Endodermal cell (in vitro differentiated cells): Measurements from ENCODE around the gene KRTAP10-4. TPM values are rescaled to one million over a fixed set of nuclear protein-coding genes. Genes with fewer than 3 reads are reported as not detected.

Experiments
- DNase-seq: peaks from one replicate; pipeline ENCODE4 v3.0.0-alpha.2; 2017
- H3K27ac ChIP-seq: 2 replicates; pipeline ENCODE4 v1.5.1; 2013; ENCODE audit warnings: mild to moderate bottlenecking, low read depth, low read length, moderate library complexity
- H3K27me3 ChIP-seq: 2 replicates; pipeline ENCODE4 v1.6.1; 2013; ENCODE audit warnings: mild to moderate bottlenecking, low read length, moderate library complexity; ENCODE audit not compliant: insufficient read depth, control insufficient read depth, poor library complexity, severe bottlenecking
- H3K36me3 ChIP-seq: 2 replicates; pipeline ENCODE4 v1.7.0; 2013; ENCODE audit warnings: mild to moderate bottlenecking, low read length, moderate library complexity; ENCODE audit not compliant: control insufficient read depth, insufficient read depth
- H3K4me1 ChIP-seq: one replicate; pipeline ENCODE4 v1.7.0; 2013; ENCODE audit warnings: low read length; ENCODE audit not compliant: control insufficient read depth, insufficient read depth
- H3K4me3 ChIP-seq: 2 replicates; pipeline ENCODE4 v1.5.1; 2013; ENCODE audit warnings: mild to moderate bottlenecking, low read length, moderate library complexity
- H3K9ac ChIP-seq: 2 replicates; pipeline ENCODE4 v1.6.1; 2013; ENCODE audit warnings: mild to moderate bottlenecking, low read length, moderate library complexity; ENCODE audit not compliant: poor library complexity, severe bottlenecking; ENCODE audit errors: extremely low read depth
- H3K9me3 ChIP-seq: 2 replicates; pipeline ENCODE4 v1.6.1; 2013; ENCODE audit warnings: mild to moderate bottlenecking, low read length, moderate library complexity; ENCODE audit not compliant: control insufficient read depth
- H3K27ac Mint-ChIP-seq: 2 replicates; pipeline ENCODE4 v1.8.0; 2020; ENCODE audit warnings: mixed read lengths
- H3K27me3 Mint-ChIP-seq: 2 replicates; pipeline ENCODE4 v1.8.0; 2021; ENCODE audit warnings: mild to moderate bottlenecking, mixed read lengths; ENCODE audit not compliant: insufficient read depth
- H3K36me3 Mint-ChIP-seq: 2 replicates; pipeline ENCODE4 v1.8.0; 2020; ENCODE audit warnings: low read depth, mixed read lengths
- H3K4me1 Mint-ChIP-seq: 2 replicates; pipeline ENCODE4 v1.8.0; 2020; ENCODE audit warnings: mixed read lengths
- H3K4me3 Mint-ChIP-seq: 2 replicates; pipeline ENCODE4 v1.8.0; 2020; ENCODE audit warnings: mild to moderate bottlenecking, moderate library complexity, mixed read lengths
- H3K9me3 Mint-ChIP-seq: 2 replicates; pipeline ENCODE4 v1.8.0; 2020; ENCODE audit warnings: mild to moderate bottlenecking, mixed read lengths
- WGBS, 2 experiments: methylation state at CpG; one replicate each; pipeline versions ENCODE4 v1.1.5 to v1.1.7; 2013; ENCODE audit warnings: missing lambda C conversion rate in 2 of 2, mixed read lengths in 1 of 2; ENCODE audit not compliant: insufficient coverage in 1 of 2, insufficient read length in 1 of 2; 5-methylcytosine and 5-hydroxymethylcytosine counted together
- total RNA-seq, 2 donors: library from RNA; stranded (reverse); fragmentation: NEBNext Ultra II Directional in 1 of 2; extraction: Animal tissue kit (Norgen Biotek cat#: 25700) in 1 of 2; gene quantifications; 2 replicates in 1 of 2; 3 replicates in 1 of 2; pipeline ENCODE4 v1.2.1, GENCODE V29; 2021
- TF ChIP-seq, protein P1 (sequence below): fragments of 200-600 bp; sonication (generic); conservative IDR thresholded peaks from 2 replicates; pipeline ENCODE4 v1.5.0; 2021; ENCODE audit warnings: antibody characterized with exemption, mild to moderate bottlenecking

KRTAP10-4 gene
- total RNA-seq, 2 donors from 2014 or later = not detected

GRCh38 chr21:44542716-44543115, 30.8 kb upstream of the KRTAP10-4 start:
- H3K9ac ChIP-seq = no peak overlapping the region
- H3K27me3 ChIP-seq = no peaks in the 10 kb centered on the region
- Mint-ChIP-seq H3K9me3 (peaks cover 14% of the 10 kb centered on the region), H3K4me3 (no peak overlapping the region), H3K36me3 (no peaks in the 10 kb centered on the region), H3K4me1 (no peaks in the 10 kb centered on the region), H3K27ac (no peak overlapping the region), H3K27me3 (peaks cover 1% of the 10 kb centered on the region)
- H3K27ac ChIP-seq = no peak overlapping the region
- no peaks in the 10 kb centered on the region for H3K4me1 ChIP-seq
- no peak overlapping the region for H3K4me3 ChIP-seq
- no peaks in the 10 kb centered on the region for H3K9me3 ChIP-seq
- WGBS, 2 experiments = 75 to 95% methylated on average over 1 of the region's 1 CpG
- no peak for DNase-seq
- H3K36me3 ChIP-seq = no peaks in the 10 kb centered on the region
- TF ChIP-seq, protein P1, sequence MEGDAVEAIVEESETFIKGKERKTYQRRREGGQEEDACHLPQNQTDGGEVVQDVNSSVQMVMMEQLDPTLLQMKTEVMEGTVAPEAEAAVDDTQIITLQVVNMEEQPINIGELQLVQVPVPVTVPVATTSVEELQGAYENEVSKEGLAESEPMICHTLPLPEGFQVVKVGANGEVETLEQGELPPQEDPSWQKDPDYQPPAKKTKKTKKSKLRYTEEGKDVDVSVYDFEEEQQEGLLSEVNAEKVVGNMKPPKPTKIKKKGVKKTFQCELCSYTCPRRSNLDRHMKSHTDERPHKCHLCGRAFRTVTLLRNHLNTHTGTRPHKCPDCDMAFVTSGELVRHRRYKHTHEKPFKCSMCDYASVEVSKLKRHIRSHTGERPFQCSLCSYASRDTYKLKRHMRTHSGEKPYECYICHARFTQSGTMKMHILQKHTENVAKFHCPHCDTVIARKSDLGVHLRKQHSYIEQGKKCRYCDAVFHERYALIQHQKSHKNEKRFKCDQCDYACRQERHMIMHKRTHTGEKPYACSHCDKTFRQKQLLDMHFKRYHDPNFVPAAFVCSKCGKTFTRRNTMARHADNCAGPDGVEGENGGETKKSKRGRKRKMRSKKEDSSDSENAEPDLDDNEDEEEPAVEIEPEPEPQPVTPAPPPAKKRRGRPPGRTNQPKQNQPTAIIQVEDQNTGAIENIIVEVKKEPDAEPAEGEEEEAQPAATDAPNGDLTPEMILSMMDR = no peak

GRCh38 chr21:44544566-44544965, 29.0 kb upstream of the KRTAP10-4 start:
- Histone ChIP-seq H3K36me3 (no peaks in the 10 kb centered on the region), H3K27ac (no peak overlapping the region), H3K4me1 (no peaks in the 10 kb centered on the region), H3K9ac (no peak overlapping the region), H3K27me3 (no peaks in the 10 kb centered on the region), H3K9me3 (no peaks in the 10 kb centered on the region), H3K4me3 (no peak overlapping the region)
- Mint-ChIP-seq H3K4me3 (no peak overlapping the region), H3K27me3 (peaks cover 1% of the 10 kb centered on the region), H3K36me3 (no peaks in the 10 kb centered on the region), H3K4me1 (peaks cover 13% of the 10 kb centered on the region), H3K27ac (no peak overlapping the region), H3K9me3 (peaks cover 14% of the 10 kb centered on the region)
- TF ChIP-seq, protein P1 = no peak
- DNase-seq = no peak
- 62 to 91% methylated on average over 2 to 3 of the region's 3 CpGs for WGBS, 2 experiments

- WGBS, 2 experiments = 88 to 90% methylated on average over 4 to 5 of the region's 5 CpGs
Observed at GRCh38 chr21:44547656-44548331, 25.7 kb upstream of the KRTAP10-4 start.

More at GRCh38 chr21:44547656-44548331, 25.7 kb upstream of the KRTAP10-4 start:
- no peak overlapping the region for H3K27ac Mint-ChIP-seq
- Histone ChIP-seq H3K36me3 (no peaks in the 10 kb centered on the region), H3K27me3 (no peaks in the 10 kb centered on the region), H3K4me3 (no peak overlapping the region), H3K9me3 (no peaks in the 10 kb centered on the region), H3K9ac (no peak overlapping the region), H3K27ac (no peak overlapping the region), H3K4me1 (no peaks in the 10 kb centered on the region)
- no peak overlapping the region for H3K4me3 Mint-ChIP-seq
- peaks cover 14% of the 10 kb centered on the region for H3K4me1 Mint-ChIP-seq
- TF ChIP-seq, protein P1 = no peak
- peaks cover 1% of the 10 kb centered on the region for H3K27me3 Mint-ChIP-seq
- peaks cover 14% of the 10 kb centered on the region for H3K9me3 Mint-ChIP-seq
- no peaks in the 10 kb centered on the region for H3K36me3 Mint-ChIP-seq
- DNase-seq = no peak
